ENCODE results near the gene PCDHB3.
"Not testable (repeated sequence)": the region's sequence is repeated elsewhere in the genome, so short reads cannot be mapped to it uniquely, and the experiment has no call there.

PCDHB3 gene

DNA sequence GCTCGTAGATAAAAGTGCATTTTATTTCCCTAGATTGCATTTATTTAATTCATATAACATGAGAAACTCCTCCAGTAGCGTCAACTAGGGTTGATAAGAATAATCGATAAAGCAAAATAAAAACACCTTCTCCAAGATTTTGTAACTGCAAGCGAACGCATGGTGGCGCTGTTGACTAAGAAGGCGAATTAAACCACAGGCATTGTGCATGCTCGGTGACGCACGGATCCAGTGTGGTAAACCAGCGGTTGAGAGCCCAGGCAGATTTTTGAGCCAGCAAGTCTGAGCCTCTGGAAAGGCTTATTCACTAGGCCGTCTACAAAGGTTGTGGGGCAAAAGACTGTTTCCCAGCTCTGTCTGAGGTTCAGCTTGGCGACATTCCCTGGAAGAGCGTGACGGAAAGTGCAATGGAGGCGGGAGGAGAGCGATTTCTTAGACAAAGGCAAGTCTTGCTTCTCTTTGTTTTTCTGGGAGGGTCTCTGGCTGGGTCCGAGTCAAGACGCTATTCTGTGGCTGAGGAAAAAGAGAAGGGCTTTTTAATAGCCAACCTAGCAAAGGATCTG is at the start of gene PCDHB3:
TSS of gene PCDHB3 (plus strand) at position 231 of the 563 bp plus-strand sequence. CDS start at position 408, 177 bp downstream.
- DNase-seq = peak; percentile 25

DNA sequence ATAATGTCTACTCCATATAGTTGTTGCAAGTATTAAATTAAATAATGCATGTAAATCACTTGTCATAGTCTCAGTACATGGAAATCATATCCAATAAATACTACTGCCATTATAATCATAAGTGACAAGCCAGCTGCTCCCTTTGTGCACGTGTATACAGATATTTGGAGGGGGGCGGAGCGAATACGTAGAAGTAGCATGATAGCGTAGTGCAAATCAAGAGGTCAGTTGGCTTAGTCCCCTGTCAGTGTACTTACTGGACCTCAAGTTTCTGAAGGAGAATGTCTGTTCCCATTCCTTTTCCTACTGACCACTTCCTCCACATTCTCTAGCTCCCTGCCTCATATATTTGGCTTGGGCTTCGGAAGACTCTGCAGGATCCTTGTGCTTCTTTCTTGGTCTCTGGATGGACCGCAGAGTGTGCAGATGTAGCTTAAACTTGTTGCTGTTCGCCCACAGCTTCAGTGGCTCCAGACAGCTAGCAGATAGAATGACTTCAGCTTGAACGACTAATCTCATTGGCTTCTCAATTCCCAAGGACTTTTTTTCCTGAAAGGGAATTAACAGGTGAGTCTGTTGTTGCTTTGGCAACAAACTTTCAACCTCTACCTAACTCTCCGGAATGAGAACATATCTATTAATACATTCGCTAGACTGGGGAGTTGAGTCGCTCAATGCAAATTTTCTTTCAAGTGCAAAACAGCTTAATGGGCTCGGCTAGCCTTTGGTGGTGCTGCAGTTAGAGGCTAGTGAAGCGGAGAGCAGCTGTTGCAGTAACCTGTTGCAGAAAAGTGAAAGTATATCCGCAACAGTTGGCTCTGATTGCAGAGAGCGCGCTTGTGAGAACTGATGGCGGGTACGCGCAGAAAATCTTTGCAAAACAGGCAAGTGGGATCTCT is 49.4 kb upstream of the PCDHB3 start, which contains the start of gene PCDHB1:
TSS of gene PCDHB1 (plus strand) at position 753 of the 899 bp plus-strand sequence. CDS start at position 850, 97 bp downstream.
- DNase-seq = no peak

DNA sequence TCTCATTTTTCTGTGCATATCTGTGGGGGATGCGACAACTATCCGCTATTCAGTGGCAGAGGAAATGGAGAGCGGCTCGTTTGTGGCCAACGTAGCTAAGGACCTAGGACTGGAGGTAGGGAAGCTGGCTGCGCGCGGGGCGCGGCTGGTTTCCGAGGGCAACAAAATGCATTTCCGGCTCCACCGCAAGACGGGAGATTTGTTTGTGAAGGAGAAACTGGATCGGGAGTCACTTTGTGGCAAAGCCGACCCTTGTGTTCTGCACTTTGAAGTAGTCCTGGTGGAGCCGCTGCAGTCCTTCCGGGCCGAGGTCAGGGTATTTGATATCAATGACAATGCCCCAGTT is 48.8 kb upstream of the PCDHB3 start:
- DNase-seq = no peak

DNA sequence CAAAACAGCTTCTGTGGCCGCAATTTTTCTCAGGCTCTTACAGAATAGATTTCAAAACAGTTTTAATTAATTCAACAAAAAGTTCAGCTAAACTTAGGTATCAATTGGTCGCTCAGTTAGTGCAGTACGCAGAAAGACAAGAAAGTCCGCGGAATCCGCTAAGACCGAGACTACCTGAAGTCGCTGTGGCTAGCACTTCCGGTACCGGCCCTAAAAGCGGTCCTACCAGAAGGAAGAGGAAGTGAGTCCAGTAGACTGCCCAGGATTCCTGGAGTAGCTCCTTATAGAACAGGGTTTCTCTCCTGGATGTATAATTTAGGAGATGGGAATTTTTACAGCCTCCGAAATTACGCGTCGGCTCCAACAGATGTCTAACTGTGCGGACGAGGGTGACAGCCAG is 22.4 kb upstream of the PCDHB3 start:
- DNase-seq = no peak

DNA sequence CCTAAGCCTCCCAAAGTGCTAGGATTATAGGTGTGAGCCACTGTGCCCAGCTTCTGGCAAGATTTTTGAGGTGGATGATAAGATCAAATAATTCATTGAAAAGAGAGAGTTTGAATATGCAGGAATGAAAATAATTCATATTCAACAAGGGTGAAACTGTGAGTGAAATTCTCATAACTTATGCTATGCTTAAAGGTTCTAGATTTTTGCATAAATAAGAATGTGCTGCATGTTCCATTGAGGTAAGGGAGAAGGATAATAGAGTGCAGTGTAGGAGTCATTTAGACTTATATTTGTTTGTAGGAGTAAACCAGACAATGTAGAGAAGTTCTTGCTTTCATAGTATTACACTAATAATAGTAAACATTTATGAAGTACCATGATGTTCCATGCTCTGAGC is 18.0 kb upstream of the PCDHB3 start:
- no peak for DNase-seq

DNA sequence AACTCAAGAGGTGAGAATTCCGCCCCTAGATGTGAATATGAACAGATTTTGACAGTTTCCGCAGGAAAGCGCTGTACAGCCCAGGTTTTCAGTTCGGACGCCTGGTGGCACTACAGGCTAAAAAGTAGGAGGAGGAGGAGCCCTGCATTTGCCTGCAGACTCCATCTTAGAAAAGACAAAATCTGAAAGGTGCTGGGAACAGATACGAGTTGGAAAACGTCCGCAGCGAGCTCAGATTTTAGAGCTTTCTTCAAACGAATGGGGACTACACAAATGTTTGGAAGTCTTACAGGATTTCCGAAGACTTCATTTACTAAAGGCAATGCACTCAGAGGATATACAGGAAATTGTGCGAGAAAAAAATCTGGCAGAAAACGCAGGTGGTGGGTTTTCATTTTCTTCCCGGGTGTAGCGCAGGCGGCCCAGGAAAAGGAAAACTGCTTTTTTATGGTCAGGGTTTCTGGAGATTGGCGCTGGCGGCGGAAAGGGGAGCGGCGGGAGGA is 15.7 kb upstream of the PCDHB3 start:
- DNase-seq = peak; percentile 57

DNA sequence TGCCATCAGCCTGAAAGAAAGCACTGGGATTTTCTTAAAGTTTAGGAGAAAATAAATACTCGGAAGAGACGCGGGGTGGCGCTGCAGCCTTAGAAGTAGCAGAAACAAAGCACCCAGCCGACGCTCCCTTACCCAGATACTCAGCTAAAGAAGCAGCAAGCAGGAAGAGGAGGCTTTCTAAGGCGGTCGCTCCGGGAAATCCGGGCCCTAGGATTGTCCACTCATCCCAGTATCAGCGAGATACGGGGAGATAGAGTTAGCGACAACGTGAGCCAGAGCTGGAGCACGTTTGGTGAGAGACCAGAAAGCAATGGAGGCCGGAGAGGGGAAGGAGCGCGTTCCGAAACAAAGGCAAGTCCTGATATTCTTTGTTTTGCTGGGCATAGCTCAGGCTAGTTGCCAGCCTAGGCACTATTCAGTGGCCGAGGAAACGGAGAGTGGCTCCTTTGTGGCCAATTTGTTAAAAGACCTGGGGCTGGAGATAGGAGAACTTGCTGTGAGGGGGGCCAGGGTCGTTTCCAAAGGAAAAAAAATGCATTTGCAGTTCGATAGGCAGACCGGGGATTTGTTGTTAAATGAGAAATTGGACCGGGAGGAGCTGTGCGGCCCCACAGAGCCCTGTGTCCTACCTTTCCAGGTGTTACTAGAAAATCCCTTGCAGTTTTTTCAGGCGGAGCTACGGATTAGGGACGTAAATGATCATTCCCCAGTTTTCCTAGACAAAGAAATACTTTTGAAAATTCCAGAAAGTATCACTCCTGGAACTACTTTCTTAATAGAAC is 5.6 kb upstream of the PCDHB3 start, which contains the start of gene PCDHB2:
TSS of gene PCDHB2 (plus strand) at position 135 of the 782 bp plus-strand sequence. CDS start at position 311, 176 bp downstream.
- peak; percentile 59 for DNase-seq

DNA sequence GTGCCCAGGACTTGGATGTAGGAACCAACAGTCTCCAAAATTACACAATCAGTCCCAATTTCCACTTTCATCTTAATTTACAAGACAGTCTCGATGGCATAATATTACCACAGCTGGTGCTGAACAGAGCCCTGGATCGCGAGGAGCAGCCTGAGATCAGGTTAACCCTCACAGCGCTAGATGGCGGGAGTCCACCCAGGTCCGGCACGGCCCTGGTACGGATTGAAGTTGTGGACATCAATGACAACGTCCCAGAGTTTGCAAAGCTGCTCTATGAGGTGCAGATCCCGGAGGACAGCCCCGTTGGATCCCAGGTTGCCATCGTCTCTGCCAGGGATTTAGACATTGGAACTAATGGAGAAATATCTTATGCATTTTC is 5.0 kb upstream of the PCDHB3 start:
- no peak for DNase-seq

DNA sequence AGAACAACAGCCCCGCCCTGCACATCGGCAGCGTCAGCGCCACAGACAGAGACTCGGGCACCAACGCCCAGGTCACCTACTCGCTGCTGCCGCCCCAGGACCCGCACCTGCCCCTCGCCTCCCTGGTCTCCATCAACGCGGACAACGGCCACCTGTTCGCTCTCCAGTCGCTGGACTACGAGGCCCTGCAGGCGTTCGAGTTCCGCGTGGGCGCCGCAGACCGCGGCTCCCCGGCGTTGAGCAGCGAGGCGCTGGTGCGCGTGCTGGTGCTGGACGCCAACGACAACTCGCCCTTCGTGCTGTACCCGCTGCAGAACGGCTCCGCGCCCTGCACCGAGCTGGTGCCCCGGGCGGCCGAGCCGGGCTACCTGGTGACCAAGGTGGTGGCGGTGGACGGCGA is 4.1 kb upstream of the PCDHB3 start:
- DNase-seq = not testable (repeated sequence)

DNA sequence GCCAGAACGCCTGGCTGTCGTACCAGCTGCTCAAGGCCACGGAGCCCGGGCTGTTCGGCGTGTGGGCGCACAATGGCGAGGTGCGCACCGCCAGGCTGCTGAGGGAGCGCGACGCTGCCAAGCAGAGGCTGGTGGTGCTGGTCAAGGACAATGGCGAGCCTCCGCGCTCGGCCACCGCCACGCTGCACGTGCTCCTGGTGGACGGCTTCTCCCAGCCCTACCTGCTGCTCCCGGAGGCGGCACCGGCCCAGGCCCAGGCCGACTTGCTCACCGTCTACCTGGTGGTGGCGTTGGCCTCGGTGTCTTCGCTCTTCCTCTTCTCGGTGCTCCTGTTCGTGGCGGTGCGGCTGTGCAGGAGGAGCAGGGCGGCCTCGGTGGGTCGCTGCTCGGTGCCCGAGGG is 3.7 kb upstream of the PCDHB3 start:
- DNase-seq = not testable (repeated sequence)

DNA sequence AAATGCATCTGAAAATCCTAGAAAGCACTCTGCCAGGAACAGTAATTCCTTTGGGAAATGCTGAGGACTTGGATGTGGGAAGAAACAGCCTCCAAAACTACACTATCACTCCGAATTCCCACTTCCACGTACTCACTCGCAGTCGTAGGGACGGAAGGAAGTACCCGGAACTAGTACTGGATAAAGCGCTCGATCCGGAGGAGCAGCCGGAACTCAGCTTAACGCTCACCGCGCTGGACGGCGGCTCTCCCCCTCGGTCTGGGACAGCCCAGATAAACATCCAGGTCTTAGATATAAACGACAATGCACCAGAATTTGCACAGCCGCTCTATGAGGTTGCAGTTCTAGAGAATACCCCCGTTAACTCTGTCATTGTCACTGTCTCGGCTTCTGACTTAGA is 786 bp downstream of the PCDHB3 start:
- DNase-seq = no peak

DNA sequence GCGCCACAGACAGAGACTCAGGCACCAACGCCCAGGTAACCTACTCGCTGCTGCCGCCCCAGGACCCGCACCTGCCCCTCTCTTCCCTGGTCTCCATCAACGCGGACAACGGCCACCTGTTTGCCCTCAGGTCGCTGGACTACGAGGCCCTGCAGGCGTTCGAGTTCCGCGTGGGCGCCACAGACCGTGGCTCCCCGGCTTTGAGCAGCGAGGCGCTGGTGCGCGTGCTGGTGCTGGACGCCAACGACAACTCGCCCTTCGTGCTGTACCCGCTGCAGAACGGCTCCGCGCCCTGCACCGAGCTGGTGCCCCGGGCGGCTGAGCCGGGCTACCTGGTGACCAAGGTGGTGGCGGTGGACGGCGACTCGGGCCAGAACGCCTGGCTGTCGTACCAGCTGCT is 1.8 kb downstream of the PCDHB3 start:
- DNase-seq = not testable (repeated sequence)

DNA sequence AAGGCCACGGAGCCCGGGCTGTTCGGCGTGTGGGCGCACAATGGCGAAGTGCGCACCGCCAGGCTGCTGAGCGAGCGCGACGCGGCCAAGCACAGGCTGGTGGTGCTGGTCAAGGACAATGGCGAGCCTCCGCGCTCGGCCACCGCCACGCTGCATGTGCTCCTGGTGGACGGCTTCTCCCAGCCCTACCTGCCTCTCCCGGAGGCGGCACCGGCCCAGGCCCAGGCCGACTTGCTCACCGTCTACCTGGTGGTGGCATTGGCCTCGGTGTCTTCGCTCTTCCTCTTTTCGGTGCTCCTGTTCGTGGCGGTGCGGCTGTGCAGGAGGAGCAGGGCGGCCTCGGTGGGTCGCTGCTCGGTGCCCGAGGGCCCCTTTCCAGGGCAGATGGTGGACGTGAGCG is 2.2 kb downstream of the PCDHB3 start:
- DNase-seq = not testable (repeated sequence)

DNA sequence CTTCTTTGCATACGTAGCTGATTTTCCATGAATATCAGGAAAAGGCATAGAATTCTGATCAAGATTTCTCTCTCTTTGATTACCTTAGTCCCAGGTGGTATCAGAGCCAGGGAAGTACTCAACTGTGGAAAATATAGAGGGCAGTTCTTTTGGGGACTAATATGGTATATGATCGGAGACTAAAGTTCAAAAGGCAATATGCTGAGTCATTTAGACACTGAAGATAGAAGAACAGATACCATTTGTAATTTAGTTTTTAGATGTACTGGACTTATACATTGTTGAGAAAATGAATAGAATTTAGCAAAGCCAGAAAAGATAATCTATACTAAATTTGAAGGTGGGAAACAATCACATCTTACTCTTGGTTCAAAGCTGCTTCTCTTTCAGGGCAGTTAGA is 5.1 kb downstream of the PCDHB3 start:
- no peak for DNase-seq

DNA sequence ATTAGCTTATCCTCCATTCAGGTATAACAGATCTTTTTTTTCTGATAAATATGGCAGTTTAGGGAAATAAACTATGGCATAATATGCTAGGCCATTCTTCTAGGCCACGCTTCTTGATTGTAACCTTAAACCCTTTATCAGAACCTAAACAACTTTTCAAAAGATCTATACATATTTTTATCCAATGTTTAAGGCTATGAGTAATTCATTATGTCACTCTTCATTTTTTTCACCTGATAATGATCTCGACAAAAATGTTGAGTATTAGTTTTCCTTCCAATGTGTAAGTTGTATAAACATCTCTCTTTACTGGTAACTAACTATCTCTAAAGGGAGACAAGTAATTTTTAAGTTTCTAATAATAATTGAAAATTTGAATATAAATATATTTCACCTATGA is 19.0 kb downstream of the PCDHB3 start:
- DNase-seq = no peak

DNA sequence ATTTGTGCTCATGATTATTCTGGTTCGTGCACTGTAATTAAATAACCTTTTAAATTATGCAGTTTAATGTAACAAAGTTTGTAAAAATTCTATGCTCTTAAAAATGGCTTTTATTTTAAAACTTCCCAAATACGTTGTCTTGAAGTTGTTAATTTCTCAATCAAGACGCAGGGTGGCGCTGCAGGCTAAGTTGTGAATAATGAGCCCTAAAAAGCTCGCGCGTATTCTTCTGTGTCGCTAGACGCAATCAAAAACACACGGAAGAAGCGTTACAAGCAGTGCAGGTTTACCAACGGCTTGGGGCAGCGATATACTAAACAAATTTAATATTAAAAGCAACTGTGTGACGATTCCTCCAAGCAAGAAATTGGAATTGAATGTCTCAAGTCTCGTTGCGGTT is 21.3 kb downstream of the PCDHB3 start, which contains the start of gene PCDHB4:
TSS of gene PCDHB4 (plus strand) at position 256 of the 400 bp plus-strand sequence. CDS start 181 bp downstream, outside the sequence.
- peak; percentile 43 for DNase-seq

DNA sequence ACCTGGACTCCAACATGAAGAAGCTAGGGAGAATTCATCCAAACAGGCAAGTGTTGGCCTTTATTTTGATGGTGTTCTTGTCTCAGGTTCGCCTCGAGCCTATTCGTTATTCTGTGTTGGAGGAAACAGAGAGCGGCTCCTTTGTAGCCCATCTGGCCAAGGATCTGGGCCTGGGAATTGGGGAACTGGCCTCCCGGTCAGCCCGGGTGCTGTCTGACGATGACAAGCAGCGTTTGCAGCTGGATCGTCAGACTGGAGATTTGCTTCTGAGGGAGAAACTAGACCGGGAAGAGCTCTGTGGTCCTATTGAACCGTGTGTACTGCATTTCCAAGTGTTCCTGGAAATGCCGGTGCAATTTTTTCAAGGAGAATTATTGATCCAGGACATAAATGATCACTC is 21.7 kb downstream of the PCDHB3 start:
- no peak for DNase-seq

DNA sequence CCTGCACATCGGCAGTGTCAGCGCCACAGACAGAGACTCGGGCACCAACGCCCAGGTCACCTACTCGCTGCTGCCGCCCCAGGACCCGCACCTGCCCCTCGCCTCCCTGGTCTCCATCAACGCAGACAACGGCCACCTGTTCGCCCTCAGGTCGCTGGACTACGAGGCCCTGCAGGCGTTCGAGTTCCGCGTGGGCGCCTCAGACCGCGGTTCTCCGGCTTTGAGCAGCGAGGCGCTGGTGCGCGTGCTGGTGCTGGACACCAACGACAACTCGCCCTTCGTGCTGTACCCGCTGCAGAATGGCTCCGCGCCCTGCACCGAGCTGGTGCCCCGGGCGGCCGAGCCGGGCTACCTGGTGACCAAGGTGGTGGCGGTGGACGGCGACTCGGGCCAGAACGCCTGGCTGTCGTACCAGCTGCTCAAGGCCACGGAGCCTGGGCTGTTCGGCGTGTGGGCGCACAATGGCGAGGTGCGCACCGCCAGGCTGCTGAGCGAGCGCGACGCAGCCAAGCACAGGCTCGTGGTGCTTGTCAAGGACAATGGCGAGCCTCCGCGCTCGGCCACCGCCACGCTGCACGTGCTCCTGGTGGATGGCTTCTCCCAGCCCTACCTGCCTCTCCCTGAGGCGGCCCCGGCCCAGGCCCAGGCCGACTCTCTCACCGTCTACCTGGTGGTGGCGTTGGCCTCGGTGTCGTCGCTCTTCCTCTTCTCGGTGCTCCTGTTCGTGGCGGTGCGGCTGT is 23.3 kb downstream of the PCDHB3 start:
- not testable (repeated sequence) for DNase-seq

DNA sequence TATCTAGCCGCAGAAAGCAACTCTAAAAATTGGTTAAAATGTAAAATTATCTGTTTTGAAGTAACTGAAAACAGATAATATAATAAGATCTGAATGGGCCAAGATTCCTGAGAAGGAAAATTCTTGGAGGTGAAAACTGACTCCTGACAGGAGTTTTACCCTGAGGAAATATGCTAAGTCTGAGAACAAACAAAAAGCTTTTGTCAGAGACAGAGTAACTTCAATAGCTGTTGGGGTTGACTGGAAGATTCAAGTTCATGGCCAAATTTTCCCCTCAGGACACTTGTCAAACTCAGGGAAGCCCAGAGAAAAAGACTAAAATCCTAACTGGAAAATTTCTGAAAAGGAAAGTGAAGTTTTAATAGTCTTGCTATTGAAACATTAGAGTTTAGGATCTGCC is 27.0 kb downstream of the PCDHB3 start:
- no peak for DNase-seq

DNA sequence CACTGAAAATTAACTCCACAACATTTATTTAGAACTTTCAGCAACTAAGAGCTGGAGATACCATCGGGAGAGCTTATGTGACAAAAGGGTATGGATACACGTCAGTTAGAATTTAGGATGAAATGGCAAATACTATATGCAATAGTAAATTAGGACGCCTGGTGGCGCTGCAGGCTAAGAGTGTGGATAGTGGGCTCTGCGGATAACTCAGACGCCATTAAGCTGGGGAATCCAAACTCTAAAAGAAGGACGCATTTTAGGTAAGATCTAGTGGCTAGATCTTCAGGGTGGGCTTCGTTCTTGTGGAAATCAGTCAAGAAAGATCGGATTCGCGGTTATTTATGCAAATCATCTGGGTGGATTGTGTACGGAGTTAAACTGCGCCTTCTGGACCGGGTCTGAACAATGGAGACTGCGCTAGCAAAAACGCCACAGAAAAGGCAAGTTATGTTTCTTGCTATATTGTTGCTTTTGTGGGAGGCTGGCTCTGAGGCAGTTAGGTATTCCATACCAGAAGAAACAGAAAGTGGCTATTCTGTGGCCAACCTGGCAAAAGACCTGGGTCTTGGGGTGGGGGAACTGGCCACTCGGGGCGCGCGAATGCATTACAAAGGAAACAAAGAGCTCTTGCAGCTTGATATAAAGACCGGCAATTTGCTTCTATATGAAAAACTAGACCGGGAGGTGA is 34.9 kb downstream of the PCDHB3 start, which contains the start of gene PCDHB5:
TSS of gene PCDHB5 (plus strand) at position 177 of the 688 bp plus-strand sequence. CDS start at position 406, 229 bp downstream.
- DNase-seq = peak; percentile 57

DNA sequence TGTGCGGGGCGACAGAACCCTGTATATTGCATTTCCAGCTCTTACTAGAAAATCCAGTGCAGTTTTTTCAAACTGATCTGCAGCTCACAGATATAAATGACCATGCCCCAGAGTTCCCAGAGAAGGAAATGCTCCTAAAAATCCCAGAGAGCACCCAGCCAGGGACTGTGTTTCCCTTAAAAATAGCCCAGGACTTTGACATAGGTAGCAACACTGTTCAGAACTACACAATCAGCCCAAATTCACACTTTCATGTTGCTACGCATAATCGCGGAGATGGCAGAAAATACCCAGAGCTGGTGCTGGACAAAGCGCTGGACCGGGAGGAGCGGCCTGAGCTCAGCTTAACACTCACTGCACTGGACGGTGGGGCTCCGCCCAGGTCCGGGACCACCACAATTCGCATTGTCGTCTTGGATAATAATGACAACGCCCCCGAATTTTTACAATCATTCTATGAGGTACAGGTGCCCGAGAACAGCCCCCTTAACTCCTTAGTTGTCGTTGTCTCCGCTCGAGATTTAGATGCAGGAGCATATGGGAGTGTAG is 35.5 kb downstream of the PCDHB3 start:
- no peak for DNase-seq

Measured in NCI-H1436 (cell line).